HepG2 (cell line): ENCODE results near the gene ANKS3. TPM values are rescaled to one million over a fixed set of nuclear protein-coding genes. Genes with fewer than 3 reads are reported as not detected.
A peak's percentile ranks its signal among the peaks of the same experiment; 100 is the strongest.

Experiments
- BORCS8-MEF2B ChIP-seq: sonication (generic); formaldehyde crosslinking; IDR thresholded peaks from 2 replicates; pipeline ENCODE4 v1.8.0; 2022; ENCODE audit warnings: mild to moderate bottlenecking, missing genetic modification reagents
- GMEB1 ChIP-seq: sonication (generic); formaldehyde crosslinking; IDR thresholded peaks from 2 replicates; pipeline ENCODE4 v1.5.1; 2020; ENCODE audit warnings: missing genetic modification reagents, mild to moderate bottlenecking, borderline replicate concordance
- HMG20A ChIP-seq: IDR thresholded peaks from 2 replicates; pipeline ENCODE4 v1.6.1; 2016; ENCODE audit warnings: borderline replicate concordance
- HMGA1 ChIP-seq: sonication (generic); formaldehyde crosslinking; conservative IDR thresholded peaks from 2 replicates; pipeline ENCODE4 v1.4.0; 2020; ENCODE audit warnings: missing genetic modification reagents
- KDM1A ChIP-seq: IDR thresholded peaks from 2 replicates; pipeline ENCODE4 v1.6.1; 2016; ENCODE audit warnings: missing compliant biosample characterization
- KDM2A ChIP-seq: sonication (generic); formaldehyde crosslinking; IDR thresholded peaks from 2 replicates; pipeline ENCODE4 v1.4.0; 2020; ENCODE audit warnings: low read depth, missing genetic modification reagents, borderline replicate concordance
- POLR2A ChIP-seq, 2 experiments: IDR thresholded peaks; 2 replicates each; pipeline ENCODE4 v1.6.1; 2011; ENCODE audit warnings: low read depth in 2 of 2, low read length in 2 of 2, mild to moderate bottlenecking in 1 of 2, moderate library complexity in 1 of 2; ENCODE audit not compliant: insufficient read depth in 1 of 2
- RELA ChIP-seq: sonication (generic); formaldehyde crosslinking; IDR thresholded peaks from 2 replicates; pipeline ENCODE4 v1.4.0; 2020; ENCODE audit warnings: missing genetic modification reagents
- RFX5 ChIP-seq: IDR thresholded peaks from 2 replicates; pipeline ENCODE4 v1.6.1; 2011; ENCODE audit warnings: low read depth, low read length, improper control_type of control experiment
- WIZ ChIP-seq: sonication (generic); formaldehyde crosslinking; IDR thresholded peaks from 2 replicates; pipeline ENCODE4 v1.5.1; 2020; ENCODE audit warnings: mild to moderate bottlenecking, missing genetic modification reagents
- ZNF274 ChIP-seq: sonication (generic); formaldehyde crosslinking; IDR thresholded peaks from 2 replicates; pipeline ENCODE4 v1.5.1; 2020; ENCODE audit warnings: mild to moderate bottlenecking, missing genetic modification reagents
- ZNF282 ChIP-seq: fragments of 450-650 bp; IDR thresholded peaks from 2 replicates; pipeline ENCODE4 v1.6.1; 2018; ENCODE audit not compliant: partially characterized antibody
- ZNF329 ChIP-seq: sonication (generic); formaldehyde crosslinking; IDR thresholded peaks from 2 replicates; pipeline ENCODE4 v1.9.0; 2021; ENCODE audit warnings: low read depth, mild to moderate bottlenecking, missing genetic modification reagents
- ZNF446 ChIP-seq: sonication (generic); formaldehyde crosslinking; IDR thresholded peaks from 2 replicates; pipeline ENCODE4 v1.5.0; 2020; ENCODE audit warnings: mild to moderate bottlenecking, missing genetic modification reagents
- ZNF691 ChIP-seq: sonication (generic); formaldehyde crosslinking; IDR thresholded peaks from 2 replicates; pipeline ENCODE4 v1.4.0; 2020; ENCODE audit warnings: missing genetic modification reagents, low read depth, mild to moderate bottlenecking, borderline replicate concordance
- ZNF7 ChIP-seq: IDR thresholded peaks from 2 replicates; pipeline ENCODE4 v1.6.1; 2016; ENCODE audit warnings: missing biosample characterization, missing genetic modification reagents
- ZNF703 ChIP-seq: sonication (generic); formaldehyde crosslinking; IDR thresholded peaks from 2 replicates; pipeline ENCODE4 v1.5.1; 2020; ENCODE audit warnings: missing genetic modification reagents, mild to moderate bottlenecking, moderate library complexity, borderline replicate concordance
- ZNF766 ChIP-seq: sonication (generic); formaldehyde crosslinking; IDR thresholded peaks from 2 replicates; pipeline ENCODE4 v1.5.0; 2020; ENCODE audit warnings: missing genetic modification reagents, borderline replicate concordance
- polyA plus RNA-seq, 8 experiments: library from polyadenylated mRNA; depleted of rRNA in 3 of 8; stranded (reverse) in 7 of 8; unstranded in 1 of 8; fragments of >200 nt; fragmentation: Illumina TruSeq in 4 of 8; extraction: Trizol in 4 of 8; gene quantifications; 2 replicates each; pipeline versions ENCODE4 v1.2.1 to v1.2.3, GENCODE V29; 2011 to 2016; ENCODE audit warnings: low read depth in 4 of 8, missing spikeins in 1 of 8, mixed read lengths in 1 of 8; ENCODE audit not compliant: insufficient read depth in 1 of 8
- total RNA-seq, 5 experiments: library from RNA; depleted of rRNA; stranded (reverse); fragments of >200 nt; fragmentation: Illumina TruSeq; extraction: Trizol; gene quantifications; 2 replicates each; pipeline ENCODE4 v1.2.3, GENCODE V29; 2016; ENCODE audit warnings: low read depth in 1 of 5
- TF ChIP-seq, protein P1 (sequence below): sonication (generic); formaldehyde crosslinking; IDR thresholded peaks from 2 replicates; pipeline ENCODE4 v1.9.0; 2022; ENCODE audit warnings: low read depth, missing genetic modification reagents
- TF ChIP-seq, protein P2 (sequence below): IDR thresholded peaks from 2 replicates; pipeline ENCODE4 v1.6.1; 2016; ENCODE audit warnings: control low read depth
- TF ChIP-seq, protein P3 (sequence below): sonication (generic); formaldehyde crosslinking; IDR thresholded peaks from 2 replicates; pipeline ENCODE4 v1.8.0; 2022; ENCODE audit warnings: missing genetic modification reagents, mild to moderate bottlenecking, inconsistent platforms, borderline replicate concordance
- TF ChIP-seq, protein P4 (sequence below): sonication (generic); formaldehyde crosslinking; IDR thresholded peaks from 2 replicates; pipeline ENCODE4 v1.5.0; 2020; ENCODE audit warnings: missing genetic modification reagents

The ANKS3 gene
- total and polyA plus RNA-seq, 2 of the 13 experiments (the other 11 are each of a cell fraction or from before 2014, with no cell fraction given): 11.4 to 15.9 TPM

GRCh38 chr16:4734063-4734729 is at the start of gene ANKS3, which contains the start of gene DNAAF8 (continued):
- TF ChIP-seq ZNF766 (CRISPR knock-in tag) (peak; percentile 36; the same call in 1 of the 2 replicates), ZNF703 (CRISPR knock-in tag) (no peak; the same call in 1 of the 2 replicates), POLR2A (IDR thresholded peaks at IDR 0.05; ENCODE audit: insufficient read depth in 1 of 2, low read depth in 2 of 2, low read length in 2 of 2) (peak; percentile 46 to 68), BORCS8-MEF2B (CRISPR knock-in tag) (no peak; the same call in 1 of the 2 replicates), GMEB1 (CRISPR knock-in tag) (peak; percentile 90), ZNF691 (CRISPR knock-in tag) (peak; percentile 69; the same call in 1 of the 2 replicates), ZNF282 (no peak), RELA (0 out of 2 replicates have a peak, but pooled peaks have one; percentile 62), KDM1A (no peak), KDM2A (CRISPR knock-in tag) (peak; percentile 87; the same call in 1 of the 2 replicates), RFX5 (peak; percentile 30; the same call in 1 of the 2 replicates), WIZ (no peak; the same call in 1 of the 2 replicates), ZNF274 (CRISPR knock-in tag) (0 out of 2 replicates have a peak, but pooled peaks have one; percentile 13), ZNF7 (CRISPR knock-in tag) (no peak), ZNF329 (CRISPR knock-in tag) (no peak), ZNF446 (CRISPR knock-in tag) (0 out of 2 replicates have a peak, but pooled peaks have one; percentile 66), HMG20A (CRISPR knock-in tag) (no peak; the same call in 1 of the 2 replicates), HMGA1 (no peak)
- TF ChIP-seq, protein P1, sequence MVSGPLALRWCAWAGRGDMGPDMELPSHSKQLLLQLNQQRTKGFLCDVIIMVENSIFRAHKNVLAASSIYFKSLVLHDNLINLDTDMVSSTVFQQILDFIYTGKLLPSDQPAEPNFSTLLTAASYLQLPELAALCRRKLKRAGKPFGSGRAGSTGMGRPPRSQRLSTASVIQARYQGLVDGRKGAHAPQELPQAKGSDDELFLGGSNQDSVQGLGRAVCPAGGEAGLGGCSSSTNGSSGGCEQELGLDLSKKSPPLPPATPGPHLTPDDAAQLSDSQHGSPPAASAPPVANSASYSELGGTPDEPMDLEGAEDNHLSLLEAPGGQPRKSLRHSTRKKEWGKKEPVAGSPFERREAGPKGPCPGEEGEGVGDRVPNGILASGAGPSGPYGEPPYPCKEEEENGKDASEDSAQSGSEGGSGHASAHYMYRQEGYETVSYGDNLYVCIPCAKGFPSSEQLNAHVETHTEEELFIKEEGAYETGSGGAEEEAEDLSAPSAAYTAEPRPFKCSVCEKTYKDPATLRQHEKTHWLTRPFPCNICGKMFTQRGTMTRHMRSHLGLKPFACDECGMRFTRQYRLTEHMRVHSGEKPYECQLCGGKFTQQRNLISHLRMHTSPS: 0 out of 2 replicates have a peak, but pooled peaks have one; percentile 20
- TF ChIP-seq, protein P2, sequence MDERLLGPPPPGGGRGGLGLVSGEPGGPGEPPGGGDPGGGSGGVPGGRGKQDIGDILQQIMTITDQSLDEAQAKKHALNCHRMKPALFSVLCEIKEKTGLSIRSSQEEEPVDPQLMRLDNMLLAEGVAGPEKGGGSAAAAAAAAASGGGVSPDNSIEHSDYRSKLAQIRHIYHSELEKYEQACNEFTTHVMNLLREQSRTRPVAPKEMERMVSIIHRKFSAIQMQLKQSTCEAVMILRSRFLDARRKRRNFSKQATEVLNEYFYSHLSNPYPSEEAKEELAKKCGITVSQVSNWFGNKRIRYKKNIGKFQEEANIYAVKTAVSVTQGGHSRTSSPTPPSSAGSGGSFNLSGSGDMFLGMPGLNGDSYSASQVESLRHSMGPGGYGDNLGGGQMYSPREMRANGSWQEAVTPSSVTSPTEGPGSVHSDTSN (CRISPR knock-in tag): peak; percentile 77
- TF ChIP-seq, protein P3, sequence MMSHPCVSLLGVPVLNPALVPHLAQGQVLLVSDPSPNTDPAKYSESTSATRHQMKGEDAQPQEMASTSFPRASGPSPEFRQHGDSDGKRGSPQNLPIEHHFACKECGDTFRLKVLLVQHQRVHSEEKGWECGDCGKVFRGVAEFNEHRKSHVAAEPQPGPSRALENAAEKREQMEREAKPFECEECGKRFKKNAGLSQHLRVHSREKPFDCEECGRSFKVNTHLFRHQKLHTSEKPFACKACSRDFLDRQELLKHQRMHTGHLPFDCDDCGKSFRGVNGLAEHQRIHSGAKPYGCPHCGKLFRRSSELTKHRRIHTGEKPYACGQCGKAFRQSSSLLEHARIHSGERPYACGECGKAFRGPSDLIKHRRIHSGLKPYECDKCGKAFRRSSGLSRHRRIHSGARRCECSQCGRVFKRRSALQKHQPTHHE: peak; percentile 92; the same call in 1 of the 2 replicates
- TF ChIP-seq, protein P4, sequence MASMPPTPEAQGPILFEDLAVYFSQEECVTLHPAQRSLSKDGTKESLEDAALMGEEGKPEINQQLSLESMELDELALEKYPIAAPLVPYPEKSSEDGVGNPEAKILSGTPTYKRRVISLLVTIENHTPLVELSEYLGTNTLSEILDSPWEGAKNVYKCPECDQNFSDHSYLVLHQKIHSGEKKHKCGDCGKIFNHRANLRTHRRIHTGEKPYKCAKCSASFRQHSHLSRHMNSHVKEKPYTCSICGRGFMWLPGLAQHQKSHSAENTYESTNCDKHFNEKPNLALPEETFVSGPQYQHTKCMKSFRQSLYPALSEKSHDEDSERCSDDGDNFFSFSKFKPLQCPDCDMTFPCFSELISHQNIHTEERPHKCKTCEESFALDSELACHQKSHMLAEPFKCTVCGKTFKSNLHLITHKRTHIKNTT (CRISPR knock-in tag): no peak
